A673 (cell line): ENCODE data around the gene C13orf46. TPM values are rescaled to one million over a fixed set of nuclear protein-coding genes. Genes with fewer than 3 reads are reported as not detected.
"Not testable (repeated sequence)": the region's sequence is repeated elsewhere in the genome, so short reads cannot be mapped to it uniquely, and the experiment has no call there.

Source experiments
- BruUV-seq: library from RNA; stranded (reverse); fragments of 400-500 nt; replicated peaks from 2 replicates; lab custom pipeline; 2021; lab: Mats Ljungman, UMichigan
- CTCF ChIA-PET: fragments of 300-600 bp; sonication (Branson Sonifier 250); formaldehyde crosslinking; loops from one replicate; lab custom pipeline; 2022; ENCODE audit warnings: antibody characterized with exemption; lab: Charles Lee
- POLR2A ChIA-PET: fragments of 300-600 bp; sonication (Branson Sonifier 250); formaldehyde crosslinking; loops from one replicate; lab custom pipeline; 2022; ENCODE audit warnings: antibody characterized with exemption; ENCODE audit not compliant: low non-redundant PET; lab: Charles Lee
- DNase-seq: peaks from one replicate; pipeline ENCODE4 v3.0.0-alpha.2; 2015; ENCODE audit warnings: low spot score
- H3K27ac ChIP-seq: fragments of 200-600 bp; sonication (generic); 2 replicates; pipeline ENCODE4 v1.5.1; 2016; ENCODE audit warnings: mixed run types, low read depth, mild to moderate bottlenecking, mixed read lengths, antibody characterized with exemption, low read length; ENCODE audit not compliant: poor library complexity, severe bottlenecking
- H3K27me3 ChIP-seq: fragments of 200-600 bp; sonication (generic); replicated peaks from 2 replicates; pipeline ENCODE4 v1.6.1; 2017; ENCODE audit warnings: mixed run types, low read depth, mild to moderate bottlenecking, mixed read lengths, antibody characterized with exemption, low read length; ENCODE audit not compliant: insufficient read depth, poor library complexity
- H3K36me3 ChIP-seq: fragments of 200-600 bp; sonication (generic); 2 replicates; pipeline ENCODE4 v1.6.1; 2016; ENCODE audit warnings: mixed run types, mild to moderate bottlenecking, mixed read lengths, antibody characterized with exemption, low read length; ENCODE audit not compliant: insufficient read depth, poor library complexity, severe bottlenecking
- H3K4me1 ChIP-seq: fragments of 200-600 bp; sonication (generic); 2 replicates; pipeline ENCODE4 v1.6.1; 2017; ENCODE audit warnings: mixed run types, mild to moderate bottlenecking, mixed read lengths, antibody characterized with exemption, low read length; ENCODE audit not compliant: insufficient read depth, poor library complexity, severe bottlenecking
- H3K4me3 ChIP-seq: fragments of 200-600 bp; sonication (generic); 2 replicates; pipeline ENCODE4 v1.5.1; 2016; ENCODE audit warnings: low read depth, mixed run types, mild to moderate bottlenecking, mixed read lengths, low read length; ENCODE audit not compliant: poor library complexity, severe bottlenecking
- H3K9me3 ChIP-seq: fragments of 200-600 bp; sonication (generic); 2 replicates; pipeline ENCODE4 v1.6.1; 2016; ENCODE audit warnings: mixed run types, low read depth, mild to moderate bottlenecking, mixed read lengths, antibody characterized with exemption, low read length; ENCODE audit not compliant: poor library complexity, severe bottlenecking
- CTCF ChIP-seq: fragments of 300-800, 200-600 bp; sonication (generic); conservative IDR thresholded peaks from 2 replicates; pipeline ENCODE4 v1.5.1; 2017; ENCODE audit warnings: low read depth, mild to moderate bottlenecking, antibody characterized with exemption, low read length, moderate library complexity, mixed read lengths
- EZH2 ChIP-seq: fragments of 200-600 bp; sonication (generic); IDR thresholded peaks from 2 replicates; pipeline ENCODE4 v1.6.1; 2017; ENCODE audit warnings: borderline replicate concordance, low read depth, mild to moderate bottlenecking, mixed read lengths, antibody characterized with exemption, low read length; ENCODE audit not compliant: poor library complexity, severe bottlenecking
- intact Hi-C: fragments of 100-400 bp; cut with micrococcal nuclease; formaldehyde crosslinking; loops from one replicate; pipeline ENCODE4 v1.10.0; 2022; ENCODE audit not compliant: unreplicated experiment
- total RNA-seq: library from RNA; stranded (reverse); gene quantifications from 2 replicates; pipeline ENCODE4 v1.2.3, GENCODE V29; 2021

C13orf46 gene
- total RNA-seq, 1 experiment from 2014 or later, result 3.6 TPM

GRCh38 chr13:114021464-114022308 lies 47.8 kb upstream of the C13orf46 start:
- DNase-seq, result no peak
- no peaks in the 10 kb centered on the region for H3K9me3 ChIP-seq
- intact Hi-C loops, result no loop called here
- H3K4me1 ChIP-seq, result no peaks in the 10 kb centered on the region
- ChIA-PET CTCF (no interaction called here), POLR2A (no interaction called here)
- H3K27ac ChIP-seq, result no peak overlapping the region
- no peaks in the 10 kb centered on the region for H3K27me3 ChIP-seq
- TF ChIP-seq EZH2 (no peak), CTCF (no peak)
- no TSS peak for BruUV-seq
- H3K36me3 ChIP-seq, result no peaks in the 10 kb centered on the region
- no peak overlapping the region for H3K4me3 ChIP-seq

DNA sequence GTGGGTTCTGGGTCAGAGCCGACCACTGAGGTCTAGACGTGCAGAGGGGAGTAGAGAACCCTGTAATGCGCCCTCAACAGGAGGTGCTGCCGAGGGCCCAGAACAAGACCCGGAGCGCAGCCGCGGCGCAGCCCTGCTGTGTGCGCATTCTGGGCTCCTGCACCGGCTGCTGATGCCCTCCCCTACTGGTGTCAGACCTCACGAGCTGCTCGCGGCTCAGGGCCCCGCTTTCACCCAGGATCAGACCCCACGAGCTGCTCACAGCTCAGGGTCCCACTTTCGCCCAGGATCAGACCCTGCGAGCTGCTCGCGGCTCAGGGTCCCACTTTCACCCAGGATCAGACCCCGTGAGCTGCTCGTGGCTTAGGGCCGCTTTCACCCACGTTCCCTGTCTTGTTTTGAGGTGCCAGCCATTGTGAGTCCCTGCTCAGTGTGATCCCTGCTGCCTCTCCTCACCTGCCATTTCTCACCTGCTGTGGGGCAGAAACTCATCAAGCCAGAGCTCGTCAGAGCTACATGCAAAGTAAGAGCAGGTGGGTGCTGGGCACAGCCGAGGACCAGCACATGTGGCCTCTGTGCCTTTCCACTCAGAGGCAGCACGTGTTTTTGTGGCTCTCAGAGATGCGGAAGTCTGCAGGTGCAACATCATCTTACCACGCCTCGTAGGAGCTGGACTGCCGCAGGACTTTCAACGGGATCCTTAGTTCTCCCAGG lies 47.0 kb upstream of the C13orf46 start:
- H3K36me3 ChIP-seq, result no peaks in the 10 kb centered on the region
- CTCF ChIA-PET, result no interaction called here
- intact Hi-C loops, result no loop called here

DNA sequence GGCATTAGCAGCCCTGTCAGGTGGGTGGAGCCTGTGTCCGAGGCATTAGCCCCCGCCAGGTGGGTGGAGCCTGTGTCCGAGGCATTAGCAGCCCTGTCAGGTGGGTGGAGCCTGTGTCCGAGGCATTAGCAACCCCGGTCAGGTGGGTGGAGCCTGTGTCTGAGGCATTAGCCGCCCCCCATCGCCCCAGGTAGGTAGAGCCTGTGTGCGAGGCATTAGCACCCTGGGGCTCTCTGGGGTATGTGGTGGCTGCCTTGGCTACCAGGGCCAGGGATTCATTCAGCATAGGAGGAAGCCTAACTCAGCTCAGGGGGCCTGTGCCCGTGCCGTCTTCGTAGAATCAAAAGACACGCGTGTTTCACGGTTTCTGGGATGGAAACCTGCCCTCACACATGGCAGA lies 46.3 kb upstream of the C13orf46 start:
- CTCF ChIA-PET, H3K27ac ChIP-seq, H3K4me3 ChIP-seq, DNase-seq, H3K9me3 ChIP-seq, H3K36me3 ChIP-seq, POLR2A ChIA-PET, H3K4me1 ChIP-seq, BruUV-seq, intact Hi-C loops, H3K27me3 ChIP-seq: not testable (repeated sequence)

More for the DNA sequence above, 47.0 kb upstream of the C13orf46 start:
- no peak for DNase-seq
- POLR2A ChIA-PET, result no interaction called here
- Histone ChIP-seq H3K4me3 (no peak overlapping the region), H3K4me1 (no peaks in the 10 kb centered on the region), H3K27me3 (no peaks in the 10 kb centered on the region), H3K9me3 (no peaks in the 10 kb centered on the region), H3K27ac (no peak overlapping the region)
- TF ChIP-seq CTCF, result no peak
- no peak for TF ChIP-seq EZH2
- no TSS peak for BruUV-seq
